GM21528 (cell line): Measurements from ENCODE around the gene PKP3.
"Not testable (repeated sequence)": the region's sequence is repeated elsewhere in the genome, so short reads cannot be mapped to it uniquely, and the experiment has no call there.

Experiments used
- ATAC-seq: cut with Tn5 transposase; IDR thresholded peaks from one replicate; pipeline ENCODE4 v1.9.1; 2021; ENCODE audit warnings: mild to moderate bottlenecking, moderate library complexity; ENCODE audit not compliant: unreplicated experiment, low FRiP score

PKP3 gene

DNA sequence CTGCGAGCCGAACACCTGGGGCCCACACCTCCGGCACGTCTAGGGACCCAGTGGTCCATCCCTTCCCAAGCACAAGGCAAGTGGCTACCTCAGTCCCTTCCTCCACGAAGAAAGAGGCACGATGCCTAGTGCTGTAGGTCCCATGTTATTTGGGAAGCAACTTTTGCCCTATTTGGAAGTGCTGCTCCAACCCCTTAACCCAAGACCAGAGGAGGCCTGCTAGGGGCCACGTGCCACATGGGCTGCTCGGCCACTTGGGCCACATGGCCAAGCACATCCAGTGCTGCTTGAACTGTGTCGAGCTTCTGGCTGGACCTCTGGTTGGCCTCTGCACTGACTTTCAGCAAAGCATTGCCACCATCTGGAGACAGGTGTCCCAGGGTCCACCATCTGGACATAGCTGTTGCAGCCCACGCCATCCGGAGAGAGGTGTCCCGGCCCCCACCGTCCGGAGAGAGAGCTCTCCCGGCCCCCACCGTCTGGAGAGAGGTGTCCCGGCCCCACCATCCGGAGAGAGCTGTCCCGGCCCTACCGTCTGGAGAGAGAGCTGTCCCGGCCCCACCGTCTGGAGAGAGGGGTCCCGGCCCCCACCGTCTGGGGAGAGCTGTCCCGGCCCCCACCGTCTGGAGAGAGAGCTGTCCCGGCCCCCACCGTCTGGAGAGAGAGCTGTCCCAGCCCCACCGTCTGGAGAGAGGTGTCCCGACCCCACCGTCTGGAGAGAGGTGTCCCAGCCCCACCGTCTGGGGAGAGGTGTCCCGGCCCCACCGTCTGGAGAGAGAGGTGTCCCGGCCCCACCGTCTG lies 31.2 kb upstream of the PKP3 start:
- no peak for ATAC-seq

DNA sequence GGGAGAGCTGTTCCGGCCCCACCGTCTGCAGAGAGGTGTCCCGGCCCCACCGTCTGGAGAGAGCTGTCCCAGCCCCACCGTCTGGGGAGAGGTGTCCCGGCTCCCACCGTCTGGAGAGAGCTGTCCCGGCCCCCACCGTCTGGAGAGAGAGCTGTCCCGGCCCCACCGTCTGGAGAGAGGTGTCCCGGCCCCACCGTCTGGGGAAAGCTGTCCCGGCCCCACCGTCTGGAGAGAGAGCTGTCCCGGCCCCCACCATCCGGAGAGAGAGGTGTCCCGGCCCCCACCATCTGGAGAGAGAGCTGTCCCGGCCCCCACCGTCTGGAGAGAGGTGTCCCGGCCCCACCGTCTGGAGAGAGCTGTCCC lies 30.6 kb upstream of the PKP3 start:
- ATAC-seq, result not testable (repeated sequence)

DNA sequence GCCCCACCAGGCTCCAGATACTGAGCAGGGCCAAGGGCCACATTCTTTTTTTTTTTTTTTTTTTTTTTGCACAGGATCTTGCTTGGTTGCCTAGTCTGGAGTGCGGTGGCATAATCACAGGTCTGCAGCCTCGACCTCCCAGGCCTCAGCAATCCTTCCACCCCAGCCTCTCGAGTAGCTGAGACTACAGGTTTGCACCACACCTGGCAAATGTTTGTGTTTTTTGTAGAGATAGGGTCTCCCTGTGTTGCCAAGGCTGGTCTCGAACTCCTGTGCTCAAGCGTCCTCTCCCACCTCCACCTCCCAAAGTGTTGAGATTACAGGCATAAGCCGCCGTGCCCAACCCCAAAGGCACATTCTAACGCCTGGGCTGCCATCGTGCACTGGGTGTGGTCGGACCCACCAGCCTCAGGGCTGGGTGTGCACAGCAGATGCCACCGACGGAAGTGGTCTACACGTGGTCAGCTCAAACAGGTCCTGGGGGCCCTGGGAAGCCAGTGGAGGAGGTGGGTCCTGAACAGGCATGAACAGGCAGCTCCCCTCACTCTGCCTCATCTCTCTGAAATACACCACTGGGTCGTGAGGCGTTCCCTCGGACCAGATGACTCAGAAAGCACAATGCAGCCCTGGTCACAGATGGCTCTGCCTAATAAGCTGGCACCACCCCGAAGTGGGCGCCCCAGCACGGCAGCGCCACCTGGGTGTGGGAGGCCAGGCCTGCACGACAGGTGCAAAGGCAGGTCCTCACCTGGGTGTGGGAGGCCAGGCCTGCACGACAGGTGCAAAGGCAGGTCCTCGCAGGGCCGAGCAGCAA lies 29.9 kb upstream of the PKP3 start:
- ATAC-seq, result no peak

DNA sequence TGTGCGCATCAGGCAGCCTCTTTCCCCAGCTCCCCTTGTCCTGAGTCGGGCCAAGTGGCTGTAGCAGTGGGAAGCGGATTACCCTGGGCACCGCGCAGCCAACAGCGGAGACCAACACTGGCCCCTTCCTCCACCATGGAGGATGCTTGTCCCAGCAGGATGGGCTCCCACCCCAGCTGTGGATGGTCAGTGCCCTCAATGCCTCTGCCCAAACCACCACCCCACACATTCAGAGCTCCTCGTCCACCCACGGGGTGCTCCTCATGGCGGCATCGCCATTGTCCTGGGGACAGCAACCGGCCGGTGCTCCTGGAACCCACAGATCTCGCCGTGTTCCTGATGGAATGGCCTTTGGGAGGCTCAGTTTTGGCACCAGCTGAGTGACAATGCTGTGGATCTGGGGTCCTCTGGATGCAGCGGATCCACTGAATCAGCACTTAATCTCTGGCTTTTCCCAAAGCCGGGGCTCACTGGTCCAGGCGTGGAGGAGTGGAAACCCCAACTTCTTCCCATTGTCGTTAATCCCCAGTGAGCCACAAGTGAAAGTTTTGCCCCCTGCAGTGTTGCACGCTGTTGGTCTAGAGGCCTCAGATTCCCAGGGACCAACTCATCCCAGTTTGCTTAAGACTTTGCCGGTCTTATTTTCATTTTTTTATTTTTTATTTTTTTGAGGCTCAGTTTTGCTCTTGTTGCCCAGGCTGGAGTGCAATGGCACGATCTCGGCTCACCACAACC lies 28.9 kb upstream of the PKP3 start:
- ATAC-seq, result no peak

DNA sequence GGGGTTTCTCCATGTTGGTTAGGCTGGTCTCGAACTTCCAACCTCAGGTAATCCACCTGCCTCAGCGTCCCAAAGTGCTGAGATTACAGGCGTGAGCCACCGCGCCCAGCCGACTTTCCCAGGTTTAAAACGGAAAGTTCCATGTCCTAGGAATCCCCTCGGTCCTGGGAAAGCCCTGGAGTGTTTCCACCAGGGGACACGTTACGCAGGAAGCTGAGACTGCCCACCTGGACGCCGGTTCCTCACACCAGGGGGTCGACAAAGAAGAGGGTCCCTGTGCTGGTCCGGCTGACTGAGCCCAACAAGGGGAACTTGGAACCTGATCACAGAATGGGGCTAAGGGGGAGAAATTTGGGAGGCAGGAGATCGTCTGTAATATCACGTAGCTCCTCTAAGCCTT lies 28.2 kb upstream of the PKP3 start:
- no peak for ATAC-seq

DNA sequence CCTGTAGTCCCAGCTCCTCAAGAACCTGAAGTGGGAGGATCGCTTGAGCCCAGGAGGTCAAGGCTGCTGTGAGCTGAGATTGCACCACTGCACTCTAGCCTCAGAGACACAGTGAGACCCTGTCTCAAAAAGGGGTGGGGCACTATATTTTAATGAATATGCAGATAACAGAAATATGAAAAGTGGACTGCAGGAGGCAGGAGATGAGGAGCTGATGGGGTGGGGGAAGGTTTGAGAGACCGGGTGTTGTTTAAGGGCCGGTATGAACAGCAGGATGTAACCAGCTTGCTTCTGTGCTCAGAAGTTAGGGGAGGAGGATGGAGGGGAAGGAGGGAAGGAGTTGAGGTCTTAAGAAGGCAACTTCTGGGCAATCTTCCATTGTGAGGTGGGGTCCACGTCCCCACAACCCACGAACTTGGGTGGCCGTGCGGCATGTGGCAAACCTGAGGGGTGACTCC lies 26.0 kb upstream of the PKP3 start:
- ATAC-seq, result no peak

DNA sequence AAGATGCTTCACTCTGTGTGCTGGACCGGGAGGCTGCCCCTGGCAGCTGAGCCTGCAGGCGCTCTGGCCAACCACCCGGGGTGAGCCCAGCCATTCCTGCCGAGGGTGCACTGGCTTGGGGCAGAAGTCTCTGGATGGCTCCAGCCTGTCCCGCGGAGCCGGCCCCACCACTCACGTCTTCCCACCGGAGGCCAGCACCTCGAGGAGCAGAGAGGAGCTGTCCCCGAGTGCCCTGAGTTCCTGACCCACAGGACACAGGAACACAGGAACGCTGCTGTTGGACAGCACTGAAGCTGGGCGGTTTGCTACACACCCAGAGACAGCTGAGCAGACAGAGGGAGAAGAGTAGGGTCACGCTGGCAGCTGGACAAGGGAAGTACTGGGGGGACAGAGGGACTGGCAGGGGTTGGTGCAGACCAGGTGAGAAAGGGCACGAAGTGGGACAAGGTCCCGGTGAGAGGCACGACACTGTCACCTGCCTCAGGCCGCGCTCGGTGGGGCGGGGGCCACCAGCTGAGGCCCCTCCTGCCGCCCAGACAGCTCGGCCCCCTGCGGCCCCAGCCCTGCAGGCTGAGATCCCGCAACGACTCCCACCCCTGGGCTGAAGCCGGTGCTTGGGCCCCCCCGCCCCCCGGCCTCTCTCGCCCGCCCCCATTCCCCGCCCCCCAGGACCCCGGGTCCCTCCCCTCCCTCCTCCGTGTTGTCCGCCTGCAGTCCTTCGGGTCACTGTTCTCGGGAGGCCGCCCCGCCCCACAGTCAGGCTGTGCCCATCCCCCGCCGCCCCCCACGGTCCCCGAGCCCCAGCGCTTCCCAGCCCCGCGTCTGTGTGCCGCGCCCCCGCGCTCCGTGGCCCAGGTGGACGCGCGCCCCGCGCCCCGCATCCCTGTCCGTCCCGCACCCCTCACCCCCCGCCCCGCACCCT lies 25.3 kb upstream of the PKP3 start:
- ATAC-seq, result no peak

DNA sequence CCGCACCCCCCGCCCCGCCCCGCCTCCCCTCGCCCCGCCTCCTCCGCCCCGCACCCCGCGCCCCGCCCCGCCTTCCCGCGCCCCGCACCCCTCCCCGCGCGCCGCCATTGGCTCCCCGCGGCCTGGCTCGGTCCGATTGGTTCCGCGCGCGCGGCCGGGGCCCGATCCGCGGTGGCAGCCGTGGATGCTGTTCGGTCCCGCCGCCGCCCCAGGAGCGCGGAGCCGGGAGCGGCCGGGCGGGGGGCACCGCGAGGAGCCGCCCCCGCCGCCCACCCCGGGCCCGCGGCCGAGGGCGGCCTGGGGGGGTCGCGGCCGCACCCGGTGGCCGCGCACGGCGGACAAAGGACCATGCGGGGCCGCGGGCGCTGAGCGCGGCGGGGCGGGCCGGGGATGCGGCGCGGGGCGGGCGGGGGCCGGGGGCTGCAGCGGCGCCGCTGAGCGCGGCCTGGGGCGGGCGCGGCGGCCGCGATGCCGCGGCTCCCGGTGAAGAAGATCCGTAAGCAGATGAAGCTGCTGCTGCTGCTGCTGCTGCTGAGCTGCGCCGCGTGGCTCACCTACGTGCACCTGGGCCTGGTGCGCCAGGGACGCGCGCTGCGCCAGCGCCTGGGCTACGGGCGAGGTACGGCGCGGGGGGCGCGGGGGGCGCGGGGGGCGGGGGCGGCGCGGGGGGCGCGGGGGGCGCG lies 24.5 kb upstream of the PKP3 start, which contains the start of gene B4GALNT4:
Gene B4GALNT4, plus strand, starts transcription at position 164 of the 683 bp plus-strand sequence. Its CDS starts 305 bp downstream, at position 469.
- no peak for ATAC-seq

DNA sequence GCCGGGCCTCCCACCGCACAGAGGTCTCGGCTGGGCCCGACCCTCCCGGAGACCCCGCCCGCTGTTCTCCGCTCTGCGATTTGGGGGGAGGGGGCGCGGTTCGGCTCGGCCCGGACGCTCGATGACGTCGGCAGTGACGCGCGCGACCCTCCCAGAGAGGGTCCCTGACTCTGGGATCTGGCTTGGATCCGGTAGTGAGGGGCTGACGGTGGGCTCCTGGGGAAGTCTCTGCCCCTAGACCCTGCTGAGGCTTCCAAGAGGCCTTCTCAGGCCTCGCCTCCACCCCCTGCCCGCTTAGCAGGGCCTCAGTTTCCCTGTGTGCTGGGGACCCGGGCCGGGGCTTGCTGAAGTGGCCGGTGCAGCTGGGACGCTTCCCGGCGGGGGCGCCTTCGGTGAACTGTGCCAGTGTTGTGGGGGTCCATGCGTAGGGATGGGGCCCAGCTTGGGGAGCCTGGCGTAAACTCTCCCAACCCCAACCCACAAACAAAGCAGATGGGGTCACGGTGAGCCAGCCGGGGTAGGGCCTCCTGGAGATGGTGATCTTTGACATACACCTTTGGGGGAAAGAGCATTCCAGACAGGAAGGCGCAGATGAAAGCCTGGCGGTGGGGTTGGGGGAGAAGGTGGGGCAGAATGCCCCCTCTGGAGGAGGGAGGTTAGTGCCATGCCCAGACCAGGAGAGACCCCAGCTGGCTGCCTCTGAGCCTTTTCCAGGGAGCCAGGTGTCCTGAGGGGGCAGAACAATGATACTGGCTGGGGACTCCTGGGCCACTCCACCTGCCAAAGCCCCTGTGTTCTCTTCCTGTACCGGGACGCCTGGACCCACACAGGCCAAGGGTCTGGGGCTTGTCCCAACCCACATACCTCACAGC lies 23.7 kb upstream of the PKP3 start:
- no peak for ATAC-seq

DNA sequence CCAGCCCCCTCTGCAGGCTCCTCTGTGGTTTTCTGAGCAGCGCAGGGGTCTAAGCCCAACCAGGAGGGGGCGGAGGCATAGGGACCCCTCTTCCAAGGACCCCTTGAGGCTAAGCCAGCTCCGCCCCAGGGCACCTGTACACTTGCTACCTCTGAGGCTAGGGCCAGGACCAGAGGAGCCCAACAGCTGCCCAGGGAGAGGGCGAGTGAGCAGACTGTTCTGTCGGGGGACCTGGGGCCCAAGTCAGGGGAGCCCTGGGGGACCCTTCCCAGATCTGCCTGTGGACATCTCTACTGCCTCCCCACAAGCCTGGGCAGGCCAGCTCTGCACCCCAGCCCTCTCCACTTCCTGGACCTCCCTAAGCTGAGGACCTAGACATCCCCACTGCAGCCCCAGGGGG lies 23.0 kb upstream of the PKP3 start:
- ATAC-seq, result no peak

DNA sequence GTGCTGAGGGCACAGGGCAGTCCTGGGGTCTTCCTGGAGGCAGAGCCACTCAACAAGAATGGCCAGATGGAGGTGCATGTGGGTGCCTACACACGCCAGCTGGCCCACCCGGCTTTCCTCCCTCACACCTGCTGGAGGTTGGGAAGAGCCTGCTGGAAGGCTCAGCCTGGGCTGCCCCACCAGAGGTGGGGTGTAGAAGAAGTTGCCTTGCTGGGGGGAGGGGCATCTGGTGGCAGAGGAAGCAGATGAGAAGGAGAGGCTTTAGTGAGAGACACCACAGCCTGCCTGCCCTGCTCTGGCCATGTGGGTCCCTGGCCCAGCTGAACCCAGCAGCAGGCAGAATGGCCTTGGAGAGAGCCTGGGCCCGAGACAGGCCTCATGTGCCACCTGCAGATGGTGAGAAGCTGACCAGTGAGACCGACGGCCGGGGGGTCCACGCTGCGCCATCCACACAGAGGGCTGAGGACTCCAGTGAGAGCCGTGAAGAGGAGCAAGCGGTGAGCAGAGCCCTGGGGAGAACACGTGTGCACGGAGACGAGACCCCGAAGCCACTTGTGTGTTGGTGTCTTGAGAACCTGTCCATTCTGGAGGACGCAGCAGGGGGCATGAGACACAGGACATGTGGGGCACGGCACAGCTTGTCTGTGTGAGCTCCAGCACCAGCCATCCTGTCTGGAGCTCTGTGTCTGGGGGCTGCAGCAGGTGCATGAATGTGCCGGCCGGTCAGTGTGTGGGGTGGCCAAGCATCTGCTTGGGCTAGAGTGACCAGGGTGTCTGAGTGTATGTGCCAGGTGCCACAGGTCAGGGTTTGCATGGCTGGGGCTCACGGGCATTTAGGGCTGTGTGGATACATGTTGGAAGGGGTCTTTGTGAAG lies 22.1 kb upstream of the PKP3 start:
- no peak for ATAC-seq

DNA sequence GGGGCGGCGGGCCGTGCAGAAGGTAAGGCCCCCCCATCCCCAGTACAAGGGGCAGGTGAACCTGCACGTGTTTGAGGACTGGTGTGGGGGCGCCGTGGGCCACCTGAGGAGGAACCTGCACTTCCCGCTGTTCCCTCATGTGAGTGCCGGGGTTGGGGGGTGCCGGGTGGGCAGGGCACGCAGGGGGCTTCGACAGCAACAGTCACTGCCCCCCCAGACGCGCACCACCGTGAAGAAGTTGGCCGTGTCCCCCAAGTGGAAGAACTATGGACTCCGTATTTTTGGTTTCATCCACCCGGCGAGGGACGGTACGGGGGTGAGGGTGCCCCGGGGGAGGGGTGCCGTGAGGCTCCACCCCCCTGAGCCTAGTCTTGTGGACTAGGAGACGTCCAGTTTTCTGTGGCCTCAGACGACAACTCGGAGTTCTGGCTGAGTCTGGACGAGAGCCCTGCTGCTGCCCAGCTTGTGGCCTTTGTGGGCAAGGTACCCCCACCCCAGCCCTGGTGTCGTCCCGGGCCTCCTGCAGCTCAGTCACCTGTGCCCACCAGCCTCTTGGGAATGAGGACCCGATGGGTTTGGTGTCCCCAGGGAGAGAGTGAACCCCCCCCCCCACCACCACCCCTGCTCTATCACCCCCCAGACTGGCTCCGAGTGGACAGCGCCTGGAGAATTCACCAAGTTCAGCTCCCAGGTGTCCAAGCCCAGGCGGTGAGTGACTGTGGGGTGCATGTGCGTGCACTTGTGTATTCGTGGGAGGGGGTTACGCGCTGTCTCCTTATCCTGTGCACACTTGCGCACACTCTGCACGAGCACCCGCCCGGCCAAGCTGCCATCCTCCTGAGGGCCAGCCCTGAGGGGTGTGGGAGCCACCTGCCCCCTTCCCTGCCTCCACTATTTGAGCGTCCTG lies 20.9 kb upstream of the PKP3 start:
- no peak for ATAC-seq

DNA sequence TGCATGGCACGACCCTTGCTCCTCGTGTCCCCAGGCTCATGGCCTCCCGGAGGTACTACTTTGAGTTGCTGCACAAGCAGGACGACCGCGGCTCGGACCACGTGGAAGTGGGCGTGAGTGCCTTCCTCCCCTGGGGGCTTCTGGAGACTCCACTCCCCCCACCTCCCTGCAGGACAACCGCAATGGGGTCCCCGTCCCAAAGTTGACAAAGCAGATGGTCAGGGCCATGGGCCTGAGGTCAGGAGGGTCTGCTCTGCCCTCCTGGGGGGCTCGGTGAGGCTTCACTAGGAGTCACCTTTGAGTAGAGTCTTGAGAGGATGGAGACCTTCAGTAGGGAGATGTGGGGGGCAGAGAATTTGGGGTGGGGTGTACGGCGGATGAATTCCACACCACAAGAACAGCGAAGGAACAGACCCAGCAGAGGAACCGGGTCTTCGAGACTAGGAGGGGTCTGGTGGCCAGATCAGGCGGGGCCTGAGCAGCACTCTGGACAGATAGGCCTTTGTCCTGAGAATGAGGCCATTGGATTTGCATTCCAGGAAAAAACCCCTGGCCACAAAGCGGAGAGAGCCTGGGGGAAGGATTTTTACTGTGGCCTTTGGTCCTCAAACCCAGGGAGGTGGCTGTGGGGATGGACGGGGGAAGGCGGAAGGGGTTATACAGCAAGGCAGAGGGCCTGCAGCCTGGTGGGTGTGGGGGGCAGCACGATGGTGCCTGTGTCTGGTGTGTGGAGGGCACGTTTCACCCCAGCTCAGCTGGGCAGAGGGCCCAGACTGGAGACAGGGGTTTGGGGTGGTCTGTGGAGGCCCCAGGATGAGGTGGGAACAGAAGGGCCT lies 20.1 kb upstream of the PKP3 start:
- no peak for ATAC-seq

DNA sequence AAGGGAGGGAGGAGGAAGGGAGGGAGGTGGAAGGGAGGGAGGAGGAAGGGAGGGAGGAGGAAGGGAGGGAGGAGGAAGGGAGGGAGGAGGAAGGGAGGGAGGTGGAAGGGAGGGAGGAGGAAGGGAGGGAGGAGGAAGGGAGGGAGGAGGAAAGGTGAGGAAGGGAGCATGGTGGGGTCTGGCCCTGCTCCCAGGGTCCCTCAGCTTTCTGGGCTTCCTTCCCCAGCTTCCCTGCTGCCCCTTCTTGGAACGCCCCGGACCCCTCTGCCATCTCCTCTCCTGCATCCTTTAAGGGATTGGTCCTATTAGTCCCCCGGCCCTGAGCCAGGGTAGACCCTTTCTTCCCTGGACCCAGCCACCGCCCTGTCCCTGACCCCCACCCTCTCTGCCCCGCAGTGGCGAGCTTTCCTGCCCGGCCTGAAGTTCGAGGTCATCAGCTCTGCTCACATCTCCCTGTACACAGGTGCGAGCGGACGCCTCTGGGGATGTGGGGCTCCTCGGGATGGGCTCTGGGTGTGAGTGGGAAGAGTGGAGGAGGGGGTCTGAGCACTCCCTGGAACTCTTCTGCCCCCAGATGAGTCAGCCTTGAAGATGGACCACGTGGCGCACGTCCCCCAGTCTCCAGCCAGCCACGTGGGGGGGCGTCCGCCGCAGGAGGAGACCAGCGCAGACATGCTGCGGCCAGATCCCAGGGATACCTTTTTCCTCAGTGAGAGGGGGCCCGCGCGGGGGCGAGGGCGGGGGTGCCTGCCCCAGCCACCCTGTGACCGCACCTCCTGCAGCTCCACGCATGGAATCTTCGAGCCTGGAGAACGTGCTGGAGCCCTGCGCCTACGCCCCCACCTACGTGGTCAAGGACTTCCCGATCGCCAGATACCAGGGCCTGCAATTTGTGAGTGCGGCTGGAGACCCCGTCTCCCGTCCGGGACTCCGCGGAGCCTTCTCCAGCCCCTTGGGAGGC lies 18.7 kb upstream of the PKP3 start:
- ATAC-seq, result no peak
